H9 (cell line): Measurements from ENCODE around the gene UBXN10. TPM values are rescaled to one million over a fixed set of nuclear protein-coding genes. Genes with fewer than 3 reads are reported as not detected.

ENCODE experiments used
- DNase-seq: peaks from one replicate; pipeline ENCODE4 v3.0.0-alpha.2; 2017
- H2AFZ ChIP-seq: one replicate; pipeline ENCODE4 v1.6.1; 2013; ENCODE audit warnings: mild to moderate bottlenecking, low read length, control low read depth, moderate library complexity
- H2AK5ac ChIP-seq: 2 replicates; pipeline ENCODE4 v1.6.1; 2013; ENCODE audit warnings: low read length, control low read depth, mixed read lengths; ENCODE audit not compliant: insufficient read length
- H2BK120ac ChIP-seq: one replicate; pipeline ENCODE4 v1.6.1; 2013; ENCODE audit warnings: low read depth, mild to moderate bottlenecking, low read length, control low read depth, inconsistent platforms; ENCODE audit not compliant: poor library complexity, severe bottlenecking
- H2BK12ac ChIP-seq: 2 replicates; pipeline ENCODE4 v1.6.1; 2013; ENCODE audit warnings: low read length, control low read depth, mixed read lengths, low read depth; ENCODE audit not compliant: insufficient read length
- H2BK15ac ChIP-seq: 2 replicates; pipeline ENCODE4 v1.6.1; 2013; ENCODE audit warnings: low read depth, low read length, control low read depth
- H2BK20ac ChIP-seq: one replicate; pipeline ENCODE4 v1.6.1; 2013; ENCODE audit warnings: low read depth, mild to moderate bottlenecking, low read length, control low read depth, inconsistent platforms; ENCODE audit not compliant: poor library complexity, severe bottlenecking
- H2BK5ac ChIP-seq: 2 replicates; pipeline ENCODE4 v1.6.1; 2013; ENCODE audit warnings: low read length, control low read depth, mixed read lengths; ENCODE audit not compliant: insufficient read length
- H3K14ac ChIP-seq: 2 replicates; pipeline ENCODE4 v1.6.1; 2013; ENCODE audit warnings: low read length, control low read depth; ENCODE audit not compliant: insufficient read depth
- H3K18ac ChIP-seq: 2 replicates; pipeline ENCODE4 v1.6.1; 2013; ENCODE audit warnings: low read depth, mild to moderate bottlenecking, mixed read lengths, low read length, control low read depth; ENCODE audit not compliant: insufficient read length
- H3K23ac ChIP-seq: 2 replicates; pipeline ENCODE4 v1.6.1; 2013; ENCODE audit warnings: low read length, control low read depth, mixed read lengths, low read depth; ENCODE audit not compliant: insufficient read length
- H3K23me2 ChIP-seq: 2 replicates; pipeline ENCODE4 v1.6.1; 2013; ENCODE audit warnings: low read depth, mild to moderate bottlenecking, mixed read lengths, low read length, control low read depth; ENCODE audit not compliant: insufficient read length, poor library complexity, severe bottlenecking
- H3K27ac ChIP-seq: 2 replicates; pipeline ENCODE4 v1.5.1; 2013; ENCODE audit warnings: low read length, control low read depth, mixed read lengths, low read depth; ENCODE audit not compliant: insufficient read length
- H3K27me3 ChIP-seq: 2 replicates; pipeline ENCODE4 v1.6.1; 2013; ENCODE audit warnings: low read length, control low read depth, inconsistent platforms; ENCODE audit not compliant: insufficient read depth
- H3K4ac ChIP-seq: 2 replicates; pipeline ENCODE4 v1.6.1; 2013; ENCODE audit warnings: low read depth, mild to moderate bottlenecking, control low read depth, inconsistent platforms, low read length, moderate library complexity
- H3K4me1 ChIP-seq: 2 replicates; pipeline ENCODE4 v1.6.1; 2013; ENCODE audit warnings: low read length, control low read depth, inconsistent platforms; ENCODE audit not compliant: insufficient read depth
- H3K4me2 ChIP-seq: 2 replicates; pipeline ENCODE4 v1.6.1; 2013; ENCODE audit warnings: low read length, control low read depth, mixed read lengths; ENCODE audit not compliant: insufficient read length, insufficient read depth
- H3K56ac ChIP-seq: 2 replicates; pipeline ENCODE4 v1.6.1; 2013; ENCODE audit warnings: low read depth, mild to moderate bottlenecking, mixed read lengths, low read length, control low read depth; ENCODE audit not compliant: insufficient read length
- H3K79me1 ChIP-seq: 2 replicates; pipeline ENCODE4 v1.6.1; 2013; ENCODE audit warnings: low read depth, mild to moderate bottlenecking, moderate library complexity, low read length, control low read depth, inconsistent platforms; ENCODE audit not compliant: insufficient read depth, poor library complexity, severe bottlenecking
- H3K79me2 ChIP-seq: 2 replicates; pipeline ENCODE4 v1.6.1; 2013; ENCODE audit warnings: low read length, control low read depth, inconsistent platforms; ENCODE audit not compliant: insufficient read depth
- H3K9ac ChIP-seq: 2 replicates; pipeline ENCODE4 v1.6.1; 2013; ENCODE audit warnings: low read length, control low read depth, mixed read lengths; ENCODE audit not compliant: insufficient read length; ENCODE audit errors: extremely low read depth
- H3K9me3 ChIP-seq: one replicate; pipeline ENCODE4 v1.6.1; 2013; ENCODE audit warnings: low read depth, low read length, inconsistent platforms; ENCODE audit not compliant: control insufficient read depth
- H3T11ph ChIP-seq: one replicate; pipeline ENCODE4 v1.6.1; 2013; ENCODE audit warnings: mild to moderate bottlenecking, low read length, control low read depth, inconsistent platforms
- H4K20me1 ChIP-seq: one replicate; pipeline ENCODE4 v1.6.1; 2013; ENCODE audit not compliant: control insufficient read depth, insufficient read length, insufficient read depth
- H4K5ac ChIP-seq: 2 replicates; pipeline ENCODE4 v1.6.1; 2013; ENCODE audit warnings: low read depth, mild to moderate bottlenecking, mixed read lengths, low read length, control low read depth; ENCODE audit not compliant: insufficient read length
- H4K8ac ChIP-seq: replicated peaks from 2 replicates; pipeline ENCODE4 v1.6.1; 2013; ENCODE audit warnings: low read length, control low read depth, mixed read lengths, low read depth; ENCODE audit not compliant: insufficient read length
- H4K91ac ChIP-seq: 2 replicates; pipeline ENCODE4 v1.6.1; 2013; ENCODE audit warnings: low read depth, mild to moderate bottlenecking, moderate library complexity, mixed read lengths, low read length, control low read depth; ENCODE audit not compliant: insufficient read length
- H3K27ac Mint-ChIP-seq, 3 experiments: 2 replicates in 2 of 3; 3 replicates in 1 of 3; pipeline ENCODE4 v1.8.0; 2020 to 2021; ENCODE audit warnings: mixed read lengths in 3 of 3, mild to moderate bottlenecking in 1 of 3, moderate library complexity in 1 of 3
- H3K27me3 Mint-ChIP-seq: 2 replicates; pipeline ENCODE4 v1.8.0; 2021; ENCODE audit warnings: low read depth, mild to moderate bottlenecking, moderate library complexity, mixed read lengths
- H3K36me3 Mint-ChIP-seq, 3 experiments: 2 replicates in 2 of 3; 3 replicates in 1 of 3; pipeline ENCODE4 v1.8.0; 2020 to 2021; ENCODE audit warnings: low read depth in 3 of 3, mixed read lengths in 3 of 3; ENCODE audit not compliant: insufficient read depth in 1 of 3
- H3K4me1 Mint-ChIP-seq, 2 experiments: 2 replicates each; pipeline ENCODE4 v1.8.0; 2020; ENCODE audit warnings: mixed read lengths in 2 of 2
- H3K4me3 Mint-ChIP-seq, 2 experiments: 2 replicates in 1 of 2; 3 replicates in 1 of 2; pipeline ENCODE4 v1.8.0; 2020 to 2021; ENCODE audit warnings: mild to moderate bottlenecking in 2 of 2, mixed read lengths in 2 of 2, moderate library complexity in 1 of 2
- H3K9me3 Mint-ChIP-seq, 2 experiments: 2 replicates in 1 of 2; 3 replicates in 1 of 2; pipeline ENCODE4 v1.8.0; 2020; ENCODE audit warnings: mild to moderate bottlenecking in 2 of 2, mixed read lengths in 2 of 2, moderate library complexity in 1 of 2
- WGBS: extraction: QIAGEN DNeasy Blood & Tissue Kit; methylation state at CpG from one replicate; pipeline ENCODE4 v1.1.7; 2013; ENCODE audit warnings: missing lambda C conversion rate, low lambda C conversion rate, mixed read lengths; ENCODE audit not compliant: insufficient read length; ENCODE audit errors: extremely low coverage; 5-methylcytosine and 5-hydroxymethylcytosine counted together
- total RNA-seq: library from RNA; stranded (reverse); gene quantifications from 2 replicates; pipeline ENCODE4 v1.2.1, GENCODE V29; 2021
- TF ChIP-seq, protein P1 (sequence below): fragments of 200-600 bp; sonication (generic); conservative IDR thresholded peaks from 3 replicates; pipeline ENCODE4 v1.8.0; 2021; ENCODE audit warnings: antibody characterized with exemption, mild to moderate bottlenecking

UBXN10 gene
- total RNA-seq, 1 experiment from 2014 or later = 0.59 TPM

DNA sequence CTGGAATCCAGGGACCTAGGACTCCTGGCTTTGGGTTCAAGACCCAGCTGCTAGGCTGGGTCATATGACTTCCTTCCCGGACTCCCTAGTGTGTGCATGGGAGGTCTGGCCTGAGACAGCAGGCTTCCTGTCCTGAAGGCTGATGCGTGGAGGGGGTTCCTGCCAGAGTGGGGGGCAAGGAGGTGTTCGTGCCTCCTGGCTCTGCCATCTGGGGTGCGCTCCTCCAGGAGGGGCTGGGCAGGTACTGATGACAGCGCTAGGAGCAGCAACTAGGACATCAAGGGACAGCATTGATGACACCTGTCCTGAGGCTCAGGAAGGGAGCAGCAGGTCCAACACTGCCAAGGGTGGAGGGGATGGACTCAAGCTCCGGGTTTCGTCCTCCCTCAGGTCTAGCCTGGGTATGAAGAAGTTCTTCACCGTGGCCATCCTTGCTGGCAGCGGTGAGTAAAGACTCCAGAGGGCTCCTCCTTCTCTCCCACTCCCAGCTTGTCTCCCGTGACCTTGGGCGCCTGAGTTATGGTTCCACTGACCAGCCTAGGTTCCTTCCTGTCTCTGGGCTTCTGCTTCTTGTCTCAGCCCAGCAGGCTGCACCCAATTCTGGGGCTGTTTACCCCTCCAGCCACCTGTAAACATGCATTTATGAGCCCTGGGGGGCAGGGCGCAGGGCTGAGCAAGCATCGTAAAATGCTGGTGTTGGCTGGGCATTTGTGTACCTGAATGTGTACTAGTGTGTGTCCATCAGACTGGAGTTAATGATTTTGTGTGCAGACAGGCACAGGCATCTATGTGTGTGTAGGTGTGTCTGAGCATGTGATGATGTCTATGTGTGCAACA is 45.9 kb upstream of the UBXN10 start:
- Histone ChIP-seq H2BK12ac (no peak overlapping the region), H2BK15ac (no peak overlapping the region), H3T11ph (no peak overlapping the region), H4K91ac (no peak overlapping the region), H3K23ac (no peak overlapping the region), H3K4ac (no peak overlapping the region), H3K79me1 (no peaks in the 10 kb centered on the region), H3K27me3 (no peaks in the 10 kb centered on the region), H3K18ac (no peak overlapping the region), H4K5ac (no peak overlapping the region), H2AFZ (no peak overlapping the region), H2BK20ac (no peak overlapping the region), H3K23me2 (no peaks in the 10 kb centered on the region), H3K79me2 (no peaks in the 10 kb centered on the region), H3K9me3 (no peaks in the 10 kb centered on the region), H4K20me1 (no peaks in the 10 kb centered on the region), H2BK120ac (no peak overlapping the region), H3K9ac (no peak overlapping the region), H3K4me1 (no peaks in the 10 kb centered on the region), H2BK5ac (no peak overlapping the region), H3K4me2 (no peak overlapping the region), H3K27ac (no peak overlapping the region), H2AK5ac (no peak overlapping the region), H3K14ac (no peak overlapping the region), H4K8ac (no peak overlapping the region), H3K56ac (no peak overlapping the region)
- Mint-ChIP-seq H3K27ac (no peak overlapping the region; a peak in 1 of 7 replicates), H3K36me3 (no peaks in the 10 kb centered on the region), H3K9me3 (no peaks in the 10 kb centered on the region; a peak in 1 of 5 replicates), H3K4me3 (no peak overlapping the region), H3K27me3 (peaks cover 2% of the 10 kb centered on the region), H3K4me1 (peaks cover 0 to 7% of the 10 kb centered on the region in 2 experiments; a peak in 1 of 4 replicates)
- DNase-seq = no peak
- TF ChIP-seq, protein P1, sequence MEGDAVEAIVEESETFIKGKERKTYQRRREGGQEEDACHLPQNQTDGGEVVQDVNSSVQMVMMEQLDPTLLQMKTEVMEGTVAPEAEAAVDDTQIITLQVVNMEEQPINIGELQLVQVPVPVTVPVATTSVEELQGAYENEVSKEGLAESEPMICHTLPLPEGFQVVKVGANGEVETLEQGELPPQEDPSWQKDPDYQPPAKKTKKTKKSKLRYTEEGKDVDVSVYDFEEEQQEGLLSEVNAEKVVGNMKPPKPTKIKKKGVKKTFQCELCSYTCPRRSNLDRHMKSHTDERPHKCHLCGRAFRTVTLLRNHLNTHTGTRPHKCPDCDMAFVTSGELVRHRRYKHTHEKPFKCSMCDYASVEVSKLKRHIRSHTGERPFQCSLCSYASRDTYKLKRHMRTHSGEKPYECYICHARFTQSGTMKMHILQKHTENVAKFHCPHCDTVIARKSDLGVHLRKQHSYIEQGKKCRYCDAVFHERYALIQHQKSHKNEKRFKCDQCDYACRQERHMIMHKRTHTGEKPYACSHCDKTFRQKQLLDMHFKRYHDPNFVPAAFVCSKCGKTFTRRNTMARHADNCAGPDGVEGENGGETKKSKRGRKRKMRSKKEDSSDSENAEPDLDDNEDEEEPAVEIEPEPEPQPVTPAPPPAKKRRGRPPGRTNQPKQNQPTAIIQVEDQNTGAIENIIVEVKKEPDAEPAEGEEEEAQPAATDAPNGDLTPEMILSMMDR = no peak
- WGBS = no CpG with 5 or more reads among the region's 13 CpGs
